Colonic mucosa (tissue), 4 donors: ENCODE results near the gene MED6. TPM values are rescaled to one million over a fixed set of nuclear protein-coding genes. Genes with fewer than 3 reads are reported as not detected.
A peak's percentile ranks its signal among the peaks of the same experiment; 100 is the strongest.

Source experiments
- DNase-seq: peaks from one replicate; pipeline ENCODE4 v3.0.0-alpha.2; 2020
- H3K27ac ChIP-seq: fragments of 200-600 bp; one replicate; pipeline ENCODE4 v1.8.0; 2021
- H3K27me3 ChIP-seq: fragments of 200-600 bp; one replicate; pipeline ENCODE4 v1.8.0; 2021
- H3K36me3 ChIP-seq: fragments of 200-600 bp; one replicate; pipeline ENCODE4 v1.8.0; 2021
- H3K4me1 ChIP-seq: fragments of 200-600 bp; one replicate; pipeline ENCODE4 v1.8.0; 2021; ENCODE audit warnings: mild to moderate bottlenecking
- H3K4me3 ChIP-seq: fragments of 200-600 bp; one replicate; pipeline ENCODE4 v1.8.0; 2021
- H3K9ac ChIP-seq, 2 donors: one replicate each; pipeline ENCODE4 v1.7.0; 2013; ENCODE audit warnings: control low read depth in 2 of 2, low read depth in 2 of 2, low read length in 2 of 2
- H3K9me3 ChIP-seq: fragments of 200-600 bp; one replicate; pipeline ENCODE4 v1.8.0; 2021
- intact Hi-C: fragments of 100-400 bp; cut with DNase I; formaldehyde crosslinking; loops from one replicate; pipeline ENCODE4 v1.14.1; 2022
- total RNA-seq, 2 donors: library from RNA; stranded (reverse); fragmentation: NEBNext Ultra II Directional in 1 of 2; extraction: Animal tissue kit (Norgen Biotek cat#: 25700) in 1 of 2; gene quantifications; one replicate each; pipeline ENCODE4 v1.2.1, GENCODE V29; 2021
- TF ChIP-seq, protein P1 (sequence below): fragments of 200-600 bp; IDR thresholded peaks from one replicate; pipeline ENCODE4 v1.8.0; 2022; ENCODE audit warnings: antibody characterized with exemption, mild to moderate bottlenecking
- donor health status: healthy.
- donor health status: DM: no; HTN: no; CAD: no.
- donor health status: DM: no; HTN: no; CAD: no.

The MED6 gene
- total RNA-seq, 2 donors from 2014 or later, result 25.7 to 28.0 TPM

- DNase-seq, result no peak
- TF ChIP-seq, protein P1, sequence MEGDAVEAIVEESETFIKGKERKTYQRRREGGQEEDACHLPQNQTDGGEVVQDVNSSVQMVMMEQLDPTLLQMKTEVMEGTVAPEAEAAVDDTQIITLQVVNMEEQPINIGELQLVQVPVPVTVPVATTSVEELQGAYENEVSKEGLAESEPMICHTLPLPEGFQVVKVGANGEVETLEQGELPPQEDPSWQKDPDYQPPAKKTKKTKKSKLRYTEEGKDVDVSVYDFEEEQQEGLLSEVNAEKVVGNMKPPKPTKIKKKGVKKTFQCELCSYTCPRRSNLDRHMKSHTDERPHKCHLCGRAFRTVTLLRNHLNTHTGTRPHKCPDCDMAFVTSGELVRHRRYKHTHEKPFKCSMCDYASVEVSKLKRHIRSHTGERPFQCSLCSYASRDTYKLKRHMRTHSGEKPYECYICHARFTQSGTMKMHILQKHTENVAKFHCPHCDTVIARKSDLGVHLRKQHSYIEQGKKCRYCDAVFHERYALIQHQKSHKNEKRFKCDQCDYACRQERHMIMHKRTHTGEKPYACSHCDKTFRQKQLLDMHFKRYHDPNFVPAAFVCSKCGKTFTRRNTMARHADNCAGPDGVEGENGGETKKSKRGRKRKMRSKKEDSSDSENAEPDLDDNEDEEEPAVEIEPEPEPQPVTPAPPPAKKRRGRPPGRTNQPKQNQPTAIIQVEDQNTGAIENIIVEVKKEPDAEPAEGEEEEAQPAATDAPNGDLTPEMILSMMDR, result no peak
- Histone ChIP-seq H3K4me1 (no peaks in the 10 kb centered on the region), H3K4me3 (no peak overlapping the region), H3K9ac (no peak overlapping the region), H3K27me3 (no peaks in the 10 kb centered on the region), H3K27ac (no peak overlapping the region), H3K9me3 (no peaks in the 10 kb centered on the region), H3K36me3 (no peaks in the 10 kb centered on the region)
- intact Hi-C loops, result no loop called here
Observed at GRCh38 chr14:70573050-70573449, 27.4 kb downstream of the MED6 start.

GRCh38 chr14:70571139-70571538 lies 29.3 kb downstream of the MED6 start:
- Histone ChIP-seq H3K27me3 (no peaks in the 10 kb centered on the region), H3K4me3 (no peak overlapping the region), H3K9ac (no peak overlapping the region), H3K36me3 (no peaks in the 10 kb centered on the region), H3K9me3 (no peaks in the 10 kb centered on the region), H3K4me1 (no peaks in the 10 kb centered on the region), H3K27ac (no peak overlapping the region)
- intact Hi-C loops, result no loop called here
- no peak for DNase-seq
- TF ChIP-seq, protein P1, result no peak

- H3K27ac ChIP-seq, result no peak overlapping the region
- H3K9ac ChIP-seq, result no peak overlapping the region
- H3K27me3 ChIP-seq, result no peaks in the 10 kb centered on the region
- no peaks in the 10 kb centered on the region for H3K36me3 ChIP-seq
- intact Hi-C loops, result no loop called here
- H3K4me1 ChIP-seq, result no peaks in the 10 kb centered on the region
- no peak overlapping the region for H3K4me3 ChIP-seq
- TF ChIP-seq, protein P1, result peak; percentile 26
- DNase-seq, result peak; percentile 23
- no peaks in the 10 kb centered on the region for H3K9me3 ChIP-seq
Observed at GRCh38 chr14:70567791-70568190, 32.7 kb downstream of the MED6 start.

DNA sequence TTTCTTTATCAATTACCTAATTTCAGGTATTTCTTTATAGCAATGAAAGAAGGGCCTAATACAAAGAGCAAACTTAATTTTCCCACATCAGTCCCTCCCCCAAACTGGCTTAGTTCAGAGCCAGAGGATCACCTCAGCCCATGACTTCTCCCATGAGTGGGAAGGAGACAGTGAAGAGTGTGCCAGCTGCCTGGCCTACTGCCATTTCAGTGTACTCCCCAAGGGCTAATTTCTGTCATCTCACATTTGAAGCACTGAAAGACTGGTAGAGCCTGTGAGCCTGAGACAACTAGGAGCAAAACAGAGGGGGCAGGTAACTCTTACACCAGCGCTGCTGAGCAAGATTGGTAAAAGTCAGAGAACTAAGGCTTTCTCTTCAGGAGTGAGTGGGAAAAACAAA lies 36.6 kb downstream of the MED6 start:
- intact Hi-C loops, result no loop called here
- Histone ChIP-seq H3K27ac (no peak overlapping the region), H3K4me3 (no peak overlapping the region), H3K9ac (no peak overlapping the region), H3K4me1 (no peaks in the 10 kb centered on the region), H3K27me3 (no peaks in the 10 kb centered on the region), H3K9me3 (no peaks in the 10 kb centered on the region), H3K36me3 (no peaks in the 10 kb centered on the region)
- TF ChIP-seq, protein P1, result no peak
- no peak for DNase-seq

GRCh38 chr14:70563417-70563816 lies 37.0 kb downstream of the MED6 start:
- H3K9me3 ChIP-seq, result no peaks in the 10 kb centered on the region
- TF ChIP-seq, protein P1, result no peak
- H3K27ac ChIP-seq, result no peak overlapping the region
- H3K9ac ChIP-seq, result no peak overlapping the region
- no peaks in the 10 kb centered on the region for H3K4me1 ChIP-seq
- intact Hi-C loops, result no loop called here
- no peaks in the 10 kb centered on the region for H3K27me3 ChIP-seq
- H3K36me3 ChIP-seq, result no peaks in the 10 kb centered on the region
- DNase-seq, result no peak
- H3K4me3 ChIP-seq, result no peak overlapping the region

- intact Hi-C loops, result no loop called here
- no peaks in the 10 kb centered on the region for H3K36me3 ChIP-seq
- H3K27ac ChIP-seq, result no peak overlapping the region
- no peaks in the 10 kb centered on the region for H3K27me3 ChIP-seq
- no peaks in the 10 kb centered on the region for H3K9me3 ChIP-seq
- TF ChIP-seq, protein P1, result no peak
- H3K4me1 ChIP-seq, result no peaks in the 10 kb centered on the region
- H3K4me3 ChIP-seq, result no peak overlapping the region
- DNase-seq, result no peak
- H3K9ac ChIP-seq, result no peak overlapping the region
Observed at GRCh38 chr14:70558356-70558755, 42.1 kb downstream of the MED6 start.
